ENCODE results near the gene SLC18A3.

SLC18A3 gene

GRCh38 chr10:49653273-49653929, 43.3 kb downstream of the SLC18A3 start:
- DNase-seq, result no peak

- DNase-seq, result no peak
Observed at GRCh38 chr10:49654036-49654693, 44.1 kb downstream of the SLC18A3 start.

GRCh38 chr10:49655099-49655498, 45.0 kb downstream of the SLC18A3 start:
- DNase-seq, result no peak

- no peak for DNase-seq
Observed at GRCh38 chr10:49656845-49657493, 46.9 kb downstream of the SLC18A3 start.

- DNase-seq, result no peak
Observed at GRCh38 chr10:49657606-49658005, 47.5 kb downstream of the SLC18A3 start.

- DNase-seq, result no peak
Observed at GRCh38 chr10:49661140-49661856, 51.2 kb downstream of the SLC18A3 start.
